Esophagus muscularis mucosa (tissue), 4 donors: ENCODE results near the gene KRT86.

Experiments
- CTCF ChIP-seq, 3 experiments: fragments of 200-600 bp in 2 of 3; fragments of 450-650 bp in 1 of 3; sonication (generic) in 2 of 3; IDR thresholded peaks; one replicate each; pipeline ENCODE4 v1.5.1; 2017 to 2019; ENCODE audit warnings: antibody characterized with exemption in 3 of 3, mild to moderate bottlenecking in 2 of 3, moderate library complexity in 1 of 3
- EP300 ChIP-seq: sonication (generic); formaldehyde crosslinking; IDR thresholded peaks from one replicate; pipeline ENCODE4 v1.6.1; 2017; ENCODE audit warnings: antibody characterized with exemption
- POLR2A ChIP-seq: fragments of 450-650 bp; IDR thresholded peaks from one replicate; pipeline ENCODE4 v1.6.1; 2017; ENCODE audit warnings: antibody characterized with exemption, moderate library complexity, mild to moderate bottlenecking, low read depth
- POLR2AphosphoS5 ChIP-seq, 2 donors: sonication (generic); formaldehyde crosslinking; IDR thresholded peaks; one replicate each; pipeline ENCODE4 v1.6.1; 2017; ENCODE audit warnings: antibody characterized with exemption in 2 of 2

GRCh38 chr12:52270541-52271070 is 3.8 kb upstream of the KRT86 start:
- TF ChIP-seq CTCF (IDR thresholded peaks at IDR 0.05) = no peak
- no peak for TF ChIP-seq POLR2A
- TF ChIP-seq POLR2AphosphoS5 (IDR thresholded peaks at IDR 0.05) = no peak
- no peak for TF ChIP-seq EP300
